Erythroblast (primary cell): ENCODE measurements around the gene TENT4B.
A peak's percentile ranks its signal among the peaks of the same experiment; 100 is the strongest.
"Not testable (repeated sequence)": the region's sequence is repeated elsewhere in the genome, so short reads cannot be mapped to it uniquely, and the experiment has no call there.

Experiments used
- DNase-seq, 2 experiments: peaks; one replicate each; lab custom pipeline; 2025; lab: John Stamatoyannopoulos, UW
- GATA1 ChIP-seq: IDR thresholded peaks from 2 replicates; pipeline ENCODE4 v1.6.1; 2011; ENCODE audit warnings: low read depth, mild to moderate bottlenecking, control low read depth, low read length, moderate library complexity
- POLR2A ChIP-seq: IDR thresholded peaks from 2 replicates; pipeline ENCODE4 v1.6.1; 2011; ENCODE audit warnings: mild to moderate bottlenecking, low read length

Gene TENT4B

GRCh38 chr16:50152807-50153595 is at the start of gene TENT4B:
TENT4B (plus strand) TSS chr16:50153306; CDS start chr16:50153622, 316 bp downstream.
- DNase-seq: peak; percentile 89 to 95
- TF ChIP-seq POLR2A: peak; percentile 56
- no peak for TF ChIP-seq GATA1

GRCh38 chr16:50103764-50104163 is 49.3 kb upstream of the TENT4B start:
- no peak for DNase-seq
- TF ChIP-seq POLR2A (no peak), GATA1 (no peak)

GRCh38 chr16:50114357-50115129 is 38.6 kb upstream of the TENT4B start:
- no peak for DNase-seq
- no peak for TF ChIP-seq GATA1
- TF ChIP-seq POLR2A: no peak

- DNase-seq: no peak
- TF ChIP-seq POLR2A: no peak
- no peak for TF ChIP-seq GATA1
These were observed 32.4 kb upstream of the TENT4B start for GRCh38 chr16:50120711-50121110.

- DNase-seq: no peak
- TF ChIP-seq POLR2A: no peak
- TF ChIP-seq GATA1: no peak
These were observed 31.8 kb upstream of the TENT4B start for GRCh38 chr16:50121278-50121677.

- no peak for DNase-seq
- TF ChIP-seq POLR2A (no peak), GATA1 (no peak)
These were observed 31.2 kb upstream of the TENT4B start for GRCh38 chr16:50121721-50122445.

GRCh38 chr16:50123417-50123816 is 29.7 kb upstream of the TENT4B start:
- TF ChIP-seq POLR2A (no peak), GATA1 (no peak)
- no peak for DNase-seq

- no peak for DNase-seq
- TF ChIP-seq GATA1 (no peak), POLR2A (no peak)
These were observed 28.3 kb upstream of the TENT4B start for GRCh38 chr16:50124769-50125168.

- TF ChIP-seq GATA1: no peak
- TF ChIP-seq POLR2A: no peak
- DNase-seq: no peak
These were observed 26.9 kb upstream of the TENT4B start for GRCh38 chr16:50126183-50126582.

GRCh38 chr16:50132571-50132970 is 20.5 kb upstream of the TENT4B start:
- DNase-seq: not testable (repeated sequence)

- DNase-seq: no peak
- TF ChIP-seq GATA1 (no peak), POLR2A (no peak)
These were observed 19.9 kb upstream of the TENT4B start for GRCh38 chr16:50133214-50133613.

GRCh38 chr16:50136399-50136798 is 16.7 kb upstream of the TENT4B start:
- TF ChIP-seq POLR2A (no peak), GATA1 (no peak)
- peak in 1 of 2 experiments; percentile 7 for DNase-seq

GRCh38 chr16:50137268-50137667 is 15.8 kb upstream of the TENT4B start:
- TF ChIP-seq GATA1 (no peak), POLR2A (no peak)
- DNase-seq: no peak

- DNase-seq: no peak
- TF ChIP-seq POLR2A (no peak), GATA1 (no peak)
These were observed 13.5 kb upstream of the TENT4B start for GRCh38 chr16:50139580-50139979.
